ENCODE results near the gene CLECL1.
"Not testable (repeated sequence)": the region's sequence is repeated elsewhere in the genome, so short reads cannot be mapped to it uniquely, and the experiment has no call there.

Gene CLECL1

DNA sequence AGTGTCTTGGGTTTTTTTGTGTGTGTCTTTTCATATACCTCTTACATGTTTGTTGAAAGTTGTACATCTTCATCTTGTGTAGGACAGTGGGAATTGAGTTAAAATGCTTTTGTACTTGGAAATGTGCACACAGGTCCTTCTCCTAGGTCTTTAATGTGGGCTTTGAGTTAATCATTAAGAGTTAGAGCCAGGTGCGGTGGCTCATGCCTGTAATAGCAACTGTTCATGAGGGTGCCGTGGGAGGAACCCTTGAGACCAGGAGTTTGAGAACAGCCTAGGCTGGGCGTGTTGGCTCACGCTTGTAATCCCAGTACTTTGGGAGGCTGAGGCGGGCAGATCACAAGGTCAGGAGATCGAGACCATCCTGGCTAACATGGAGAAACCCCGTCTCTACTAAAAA is 13.9 kb downstream of the CLECL1 start:
- peaks cover 15% of the 10 kb centered on the region for H3K27me3 ChIP-seq
- H3K36me3 ChIP-seq: no peaks in the 10 kb centered on the region
- no peaks in the 10 kb centered on the region for H3K9me3 ChIP-seq
- H3K4me1 ChIP-seq: no peaks in the 10 kb centered on the region
- TF ChIP-seq, protein P1, sequence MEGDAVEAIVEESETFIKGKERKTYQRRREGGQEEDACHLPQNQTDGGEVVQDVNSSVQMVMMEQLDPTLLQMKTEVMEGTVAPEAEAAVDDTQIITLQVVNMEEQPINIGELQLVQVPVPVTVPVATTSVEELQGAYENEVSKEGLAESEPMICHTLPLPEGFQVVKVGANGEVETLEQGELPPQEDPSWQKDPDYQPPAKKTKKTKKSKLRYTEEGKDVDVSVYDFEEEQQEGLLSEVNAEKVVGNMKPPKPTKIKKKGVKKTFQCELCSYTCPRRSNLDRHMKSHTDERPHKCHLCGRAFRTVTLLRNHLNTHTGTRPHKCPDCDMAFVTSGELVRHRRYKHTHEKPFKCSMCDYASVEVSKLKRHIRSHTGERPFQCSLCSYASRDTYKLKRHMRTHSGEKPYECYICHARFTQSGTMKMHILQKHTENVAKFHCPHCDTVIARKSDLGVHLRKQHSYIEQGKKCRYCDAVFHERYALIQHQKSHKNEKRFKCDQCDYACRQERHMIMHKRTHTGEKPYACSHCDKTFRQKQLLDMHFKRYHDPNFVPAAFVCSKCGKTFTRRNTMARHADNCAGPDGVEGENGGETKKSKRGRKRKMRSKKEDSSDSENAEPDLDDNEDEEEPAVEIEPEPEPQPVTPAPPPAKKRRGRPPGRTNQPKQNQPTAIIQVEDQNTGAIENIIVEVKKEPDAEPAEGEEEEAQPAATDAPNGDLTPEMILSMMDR (IDR thresholded peaks at IDR 0.05; ENCODE audit: low read depth, low read length): no peak
- no peak overlapping the region for H3K4me3 ChIP-seq (ENCODE audit: low read depth, low read length)
- DNase-seq: no peak

DNA sequence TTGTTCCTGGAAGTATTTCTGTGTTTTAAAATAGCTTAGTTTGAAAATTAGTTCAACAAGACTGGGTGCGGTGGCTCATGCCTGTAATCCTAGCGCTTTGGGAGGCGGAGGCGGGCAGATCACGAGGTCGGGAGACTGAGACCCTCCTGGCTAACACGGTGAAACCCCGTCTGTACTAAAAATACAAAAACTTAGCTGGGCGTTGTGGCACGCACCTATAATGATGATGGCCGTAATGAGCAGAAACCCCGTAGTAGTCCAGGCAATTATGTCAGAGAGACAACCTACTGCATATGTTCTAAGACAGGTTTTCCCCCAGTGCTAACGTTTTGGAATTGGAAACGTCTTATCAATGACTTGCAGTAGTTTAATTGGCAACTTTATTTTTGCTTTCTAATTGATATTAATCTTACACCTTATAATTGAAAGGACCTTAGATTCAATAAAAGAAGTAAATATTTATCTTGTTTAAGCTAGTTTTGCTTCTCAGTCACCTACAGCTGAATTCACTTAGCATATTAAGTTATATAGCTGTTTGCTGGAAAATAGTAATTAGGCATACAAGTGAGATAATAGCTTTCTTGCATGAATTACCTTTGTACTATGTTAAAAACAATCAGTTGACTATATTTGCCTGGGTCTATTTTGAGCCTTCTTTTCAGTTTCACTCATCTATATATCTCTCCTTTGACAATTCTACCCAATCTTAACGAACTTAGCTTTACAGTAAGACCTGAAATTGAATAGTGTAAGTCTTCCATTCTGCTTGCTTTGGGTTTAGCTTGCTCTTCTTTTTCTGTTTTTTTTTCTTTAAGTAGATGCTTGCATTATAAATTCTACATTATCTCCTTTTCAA is 15.6 kb downstream of the CLECL1 start:
- H3K9me3 ChIP-seq: no peaks in the 10 kb centered on the region
- TF ChIP-seq, protein P1 (IDR thresholded peaks at IDR 0.05; ENCODE audit: low read depth, low read length): no peak
- no peak overlapping the region for H3K4me3 ChIP-seq (ENCODE audit: low read depth, low read length)
- H3K4me1 ChIP-seq: no peaks in the 10 kb centered on the region
- peaks cover 9% of the 10 kb centered on the region for H3K27me3 ChIP-seq
- no peak for DNase-seq
- H3K36me3 ChIP-seq: no peaks in the 10 kb centered on the region

DNA sequence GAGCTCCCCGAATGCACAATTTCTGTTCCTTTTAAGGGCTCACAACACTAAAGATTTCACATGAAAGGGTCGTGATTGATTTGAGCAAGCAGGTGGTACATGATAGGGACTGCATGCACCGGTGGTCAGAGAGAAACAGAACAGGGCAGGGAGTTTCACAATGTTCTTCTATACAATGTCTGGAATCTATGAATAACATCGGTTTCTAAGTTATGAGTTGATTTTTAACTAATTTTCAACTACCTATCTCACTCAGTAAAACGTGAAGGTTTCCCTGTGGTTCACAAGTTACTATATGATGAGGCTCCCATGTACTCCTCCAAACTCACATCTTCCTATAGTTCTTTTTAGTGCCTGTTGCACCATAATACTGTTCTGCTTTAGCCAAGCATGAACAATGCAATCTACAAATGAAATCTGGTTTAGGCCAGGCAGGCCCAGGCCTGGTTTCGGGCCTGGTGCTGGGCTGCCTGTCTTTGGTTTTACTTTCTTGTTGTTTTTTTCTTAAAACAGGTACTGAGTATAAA is 19.8 kb downstream of the CLECL1 start:
- not testable (repeated sequence) for H3K9me3 ChIP-seq; H3K36me3 ChIP-seq; H3K4me1 ChIP-seq; H3K4me3 ChIP-seq (ENCODE audit: low read depth, low read length); DNase-seq; H3K27me3 ChIP-seq

DNA sequence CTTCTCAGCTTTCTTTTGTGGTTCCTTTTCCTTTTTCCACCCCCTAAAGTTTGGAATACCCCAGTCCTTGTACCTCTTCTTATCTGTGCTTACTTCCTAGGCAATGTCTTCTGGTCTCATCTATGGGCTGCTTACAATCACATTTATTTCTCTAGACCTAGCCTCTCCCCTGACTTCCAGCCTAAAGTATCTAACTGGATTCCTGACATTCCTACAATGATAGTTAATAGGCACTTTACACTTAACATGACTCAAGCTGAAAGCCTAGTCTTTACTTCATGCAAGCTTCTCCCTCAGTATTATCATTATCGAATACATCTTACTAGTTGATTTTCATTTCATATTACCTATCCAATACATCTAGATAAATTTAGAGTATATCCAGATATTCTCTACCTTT is 21.2 kb downstream of the CLECL1 start:
- DNase-seq: no peak
- no peaks in the 10 kb centered on the region for H3K9me3 ChIP-seq
- H3K4me1 ChIP-seq: no peaks in the 10 kb centered on the region
- TF ChIP-seq, protein P1 (IDR thresholded peaks at IDR 0.05; ENCODE audit: low read depth, low read length): no peak
- H3K36me3 ChIP-seq: no peaks in the 10 kb centered on the region
- H3K27me3 ChIP-seq: 0 out of 2 replicates have a peak, but pooled peaks cover 4% of the 10 kb centered on the region
- H3K4me3 ChIP-seq (ENCODE audit: low read depth, low read length): no peak overlapping the region

DNA sequence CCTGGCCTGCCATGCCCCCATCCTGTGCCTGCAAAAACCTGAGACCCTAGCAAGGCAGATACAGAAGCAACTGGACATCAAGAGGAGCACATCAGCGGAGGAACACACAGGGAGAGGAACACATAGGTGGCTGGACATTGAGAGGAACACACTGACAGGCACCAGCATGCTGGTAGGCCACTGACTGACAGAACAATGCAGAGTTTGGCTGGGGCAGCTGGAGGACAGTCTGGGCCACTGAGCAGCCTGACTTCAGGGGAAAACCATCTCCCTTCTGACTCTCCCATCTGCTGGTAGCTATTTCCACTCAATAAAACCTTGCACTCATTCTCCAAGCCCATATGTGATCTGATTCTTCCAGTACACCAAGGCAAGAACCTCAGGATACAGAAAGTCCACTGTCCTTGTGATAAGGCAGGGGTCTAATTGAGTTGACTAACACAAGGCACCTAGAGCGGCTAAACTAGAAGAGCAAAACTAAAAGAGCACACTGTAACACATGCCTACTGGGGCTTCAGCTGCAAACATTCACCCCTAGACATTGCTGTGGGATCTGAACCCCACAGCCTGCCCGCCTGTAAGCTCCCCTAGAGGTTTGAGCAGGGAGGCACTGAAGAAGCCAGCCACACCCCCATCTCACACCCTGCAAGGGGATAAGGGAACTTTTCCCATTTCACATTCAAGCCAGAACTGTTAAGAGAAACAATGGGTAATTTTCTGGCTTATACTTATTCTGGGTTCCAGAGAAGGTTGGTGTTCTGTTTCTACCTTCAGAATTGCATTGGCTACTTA is 22.1 kb downstream of the CLECL1 start:
- TF ChIP-seq, protein P1 (IDR thresholded peaks at IDR 0.05; ENCODE audit: low read depth, low read length): no peak

DNA sequence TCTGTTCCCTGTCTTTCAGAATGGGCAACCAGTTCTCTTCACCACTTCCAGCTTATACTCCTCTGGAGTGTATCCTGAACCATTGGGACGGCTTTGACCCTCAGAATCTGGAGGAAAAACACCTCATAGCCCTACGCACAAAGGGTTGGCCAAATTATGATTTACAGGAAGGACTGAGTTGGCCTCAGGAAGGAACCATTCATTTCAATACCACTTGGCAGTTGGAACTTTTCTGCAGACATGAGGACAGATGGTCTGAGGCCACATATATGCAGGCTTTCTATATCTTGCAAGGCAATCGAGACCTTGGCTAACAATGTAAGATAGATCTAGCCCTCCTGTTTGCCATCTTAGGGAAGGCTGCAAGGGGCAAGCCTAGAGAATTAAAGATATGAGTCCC is 24.0 kb downstream of the CLECL1 start:
- DNase-seq: no peak
- Histone ChIP-seq H3K27me3 (0 out of 2 replicates have a peak, but pooled peaks cover 4% of the 10 kb centered on the region), H3K4me3 (ENCODE audit: low read depth, low read length) (no peak overlapping the region), H3K36me3 (no peaks in the 10 kb centered on the region), H3K4me1 (no peaks in the 10 kb centered on the region), H3K9me3 (no peaks in the 10 kb centered on the region)
- TF ChIP-seq, protein P1 (IDR thresholded peaks at IDR 0.05; ENCODE audit: low read depth, low read length): no peak

More for the DNA sequence above, 22.1 kb downstream of the CLECL1 start:
- no peaks in the 10 kb centered on the region for H3K36me3 ChIP-seq
- no peaks in the 10 kb centered on the region for H3K9me3 ChIP-seq
- H3K4me3 ChIP-seq (ENCODE audit: low read depth, low read length): no peak overlapping the region
- DNase-seq: no peak
- 0 out of 2 replicates have a peak, but pooled peaks cover 4% of the 10 kb centered on the region for H3K27me3 ChIP-seq
- no peaks in the 10 kb centered on the region for H3K4me1 ChIP-seq
